ENCODE data around the gene MT1B. TPM values are rescaled to one million over a fixed set of nuclear protein-coding genes. Genes with fewer than 3 reads are reported as not detected.

MT1B gene
- total and polyA plus RNA-seq, 11 donors = not detected

- TF ChIP-seq POLR2A (IDR thresholded peaks at IDR 0.05) = peak in 1 of 2 donors; percentile 90
- TF ChIP-seq, protein P1, sequence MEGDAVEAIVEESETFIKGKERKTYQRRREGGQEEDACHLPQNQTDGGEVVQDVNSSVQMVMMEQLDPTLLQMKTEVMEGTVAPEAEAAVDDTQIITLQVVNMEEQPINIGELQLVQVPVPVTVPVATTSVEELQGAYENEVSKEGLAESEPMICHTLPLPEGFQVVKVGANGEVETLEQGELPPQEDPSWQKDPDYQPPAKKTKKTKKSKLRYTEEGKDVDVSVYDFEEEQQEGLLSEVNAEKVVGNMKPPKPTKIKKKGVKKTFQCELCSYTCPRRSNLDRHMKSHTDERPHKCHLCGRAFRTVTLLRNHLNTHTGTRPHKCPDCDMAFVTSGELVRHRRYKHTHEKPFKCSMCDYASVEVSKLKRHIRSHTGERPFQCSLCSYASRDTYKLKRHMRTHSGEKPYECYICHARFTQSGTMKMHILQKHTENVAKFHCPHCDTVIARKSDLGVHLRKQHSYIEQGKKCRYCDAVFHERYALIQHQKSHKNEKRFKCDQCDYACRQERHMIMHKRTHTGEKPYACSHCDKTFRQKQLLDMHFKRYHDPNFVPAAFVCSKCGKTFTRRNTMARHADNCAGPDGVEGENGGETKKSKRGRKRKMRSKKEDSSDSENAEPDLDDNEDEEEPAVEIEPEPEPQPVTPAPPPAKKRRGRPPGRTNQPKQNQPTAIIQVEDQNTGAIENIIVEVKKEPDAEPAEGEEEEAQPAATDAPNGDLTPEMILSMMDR (IDR thresholded peaks at IDR 0.05) = no peak
- intact Hi-C loops (cut with DNase I) = loop anchor here in 3 of 10 donors (1.0 to 5.0 kb wide), 3 partner anchors 16 to 57 kb away; partner anchors contain the start of genes MT2A (in 2 of the 3) and MT1X (in 1 of the 3)
These were observed 26.3 kb upstream of the MT1B start, which contains the start of gene MT1E for GRCh38 chr16:56625140-56625942. TSS of gene MT1E (plus strand) at chr16:56625781. CDS start at chr16:56625852, 71 bp downstream.

GRCh38 chr16:56625943-56626654, 25.6 kb upstream of the MT1B start:
- WGBS, 4 donors = 31 to 35% (median 32%) methylated on average over 12 to 16 of the region's 16 CpGs
- Histone ChIP-seq H3K36me3 (no peaks in the 10 kb centered on the region), H3K9me3 (no peaks in the 10 kb centered on the region), H3K27ac (peak overlapping the region; percentile 81 to 99 (median 96)), H3K27me3 (no peaks in the 10 kb centered on the region), H3K4me1 (peaks cover 0 to 30% (median 14%) of the 10 kb centered on the region in 12 donors), H3K4me3 (peak overlapping the region; percentile 56 to 95 (median 70))
- ATAC-seq (peak; percentile 84 to 89 (median 86)), DNase-seq (peak in 4 of 5 donors; percentile 61 to 90 (median 74))
- TF ChIP-seq, protein P1 (IDR thresholded peaks at IDR 0.05) = no peak
- TF ChIP-seq POLR2A (IDR thresholded peaks at IDR 0.05) = no peak
- intact Hi-C loops (cut with DNase I) = loop anchor here in 5 of 10 donors (1.0 to 5.0 kb wide), 4 partner anchors 15 to 56 kb away; partner anchors contain the start of genes MT2A (in 3 of the 5) and MT1X (in 1 of the 5)

More at GRCh38 chr16:56625140-56625942, 26.3 kb upstream of the MT1B start, which contains the start of gene MT1E:
- DNase-seq = peak; percentile 82 to 90 (median 90)
- 2 to 4% (median 2%) methylated on average over 35 to 62 of the region's 62 CpGs for WGBS, 4 donors
- H3K4me1 ChIP-seq = peaks cover 0 to 30% (median 14%) of the 10 kb centered on the region in 12 donors
- peak within 1 kb of the TSS; percentile 56 to 95 (median 70) for H3K4me3 ChIP-seq
- H3K36me3 ChIP-seq = no peaks in the 10 kb centered on the region
- peak; percentile 88 to 94 (median 91) for ATAC-seq
- peak within 1 kb of the TSS; percentile 81 to 99 (median 96) for H3K27ac ChIP-seq
- no peaks in the 10 kb centered on the region for H3K27me3 ChIP-seq
- no peaks in the 10 kb centered on the region for H3K9me3 ChIP-seq

DNA sequence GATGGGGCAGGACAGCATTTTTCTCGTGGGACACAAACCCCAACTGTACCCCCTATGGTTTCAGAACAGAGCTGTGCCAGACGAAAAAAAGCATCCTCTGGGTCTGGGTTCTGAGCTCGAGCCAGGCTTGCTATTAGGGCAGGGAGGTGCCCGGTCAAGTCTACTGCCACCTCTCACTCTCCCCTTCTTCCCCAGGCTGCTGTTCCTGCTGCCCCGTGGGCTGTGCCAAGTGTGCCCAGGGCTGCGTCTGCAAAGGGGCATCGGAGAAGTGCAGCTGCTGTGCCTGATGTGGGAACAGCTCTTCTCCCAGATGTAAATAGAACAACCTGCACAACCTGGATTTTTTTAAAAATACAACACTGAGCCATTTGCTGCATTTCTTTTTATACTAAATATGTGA, 25.0 kb upstream of the MT1B start:
- Histone ChIP-seq H3K4me1 (peaks cover 0 to 30% (median 13%) of the 10 kb centered on the region in 12 donors), H3K9me3 (no peaks in the 10 kb centered on the region), H3K36me3 (no peaks in the 10 kb centered on the region), H3K4me3 (peak overlapping the region; percentile 56 to 95 (median 70)), H3K27ac (peak overlapping the region; percentile 81 to 99 (median 96)), H3K27me3 (peaks cover 0 to 3% (median 0%) of the 10 kb centered on the region in 9 donors)
- no peak for TF ChIP-seq POLR2A (IDR thresholded peaks at IDR 0.05)
- TF ChIP-seq, protein P1 (IDR thresholded peaks at IDR 0.05) = no peak
- DNase-seq (peak in 1 of 5 donors; percentile 50), ATAC-seq (peak in 1 of 4 donors; percentile 17)
- WGBS, 4 donors = 45 to 60% (median 54%) methylated on average over 7 of the region's 7 CpGs
- intact Hi-C loops (cut with DNase I) = loop anchor here in 3 of 10 donors (2.0 to 5.0 kb wide), 3 partner anchors 16 to 56 kb away; partner anchors contain the start of genes MT1X (in 1 of the 3) and MT2A (in 1 of the 3)

Measured in heart left ventricle (tissue), 16 donors.